MM.1S (cell line): ENCODE data around the gene CXXC5.

Experiments
- CTCF ChIP-seq: fragments of 300-600 bp; sonication (generic); IDR thresholded peaks from 2 replicates; pipeline ENCODE4 v1.5.1; 2016; ENCODE audit warnings: antibody characterized with exemption, low read length, mixed read lengths
- EZH2phosphoT487 ChIP-seq: fragments of 300-600 bp; sonication (generic); IDR thresholded peaks from 2 replicates; pipeline ENCODE4 v1.6.1; 2018; ENCODE audit warnings: antibody characterized with exemption, low read length

GRCh38 chr5:139671096-139671841 is 23.1 kb downstream of the CXXC5 start:
- TF ChIP-seq CTCF = no peak
- TF ChIP-seq EZH2phosphoT487 = no peak
